HG03565 (cell line): ENCODE measurements around the gene COL6A5.
"Not testable (repeated sequence)": the region's sequence is repeated elsewhere in the genome, so short reads cannot be mapped to it uniquely, and the experiment has no call there.

ENCODE experiments used
- ATAC-seq: cut with Tn5 transposase; IDR thresholded peaks from one replicate; pipeline ENCODE4 v1.9.1; 2021; ENCODE audit warnings: mild to moderate bottlenecking, moderate library complexity; ENCODE audit not compliant: unreplicated experiment

Gene COL6A5

GRCh38 chr3:130345487-130346079 is at the start of gene COL6A5:
Gene COL6A5, plus strand, starts transcription at chr3:130345672. Its CDS starts 27,967 bp downstream, at chr3:130373639.
- ATAC-seq = no peak

- ATAC-seq = no peak
Measured at GRCh38 chr3:130299531-130299930, 45.9 kb upstream of the COL6A5 start.

GRCh38 chr3:130300888-130301287 is 44.6 kb upstream of the COL6A5 start:
- no peak for ATAC-seq

GRCh38 chr3:130310109-130310508 is 35.4 kb upstream of the COL6A5 start:
- ATAC-seq = no peak

- ATAC-seq = no peak
Measured at GRCh38 chr3:130312374-130312773, 33.1 kb upstream of the COL6A5 start.

- no peak for ATAC-seq
Measured at GRCh38 chr3:130316169-130316568, 29.3 kb upstream of the COL6A5 start.

GRCh38 chr3:130323503-130323902 is 22.0 kb upstream of the COL6A5 start:
- no peak for ATAC-seq

- ATAC-seq = no peak
Measured at GRCh38 chr3:130340766-130341165, 4.7 kb upstream of the COL6A5 start.

GRCh38 chr3:130341388-130341787 is 4.1 kb upstream of the COL6A5 start:
- ATAC-seq = no peak

GRCh38 chr3:130341882-130342281 is 3.6 kb upstream of the COL6A5 start:
- no peak for ATAC-seq

- ATAC-seq = no peak
Measured at GRCh38 chr3:130342821-130343661, 2.4 kb upstream of the COL6A5 start.

GRCh38 chr3:130348258-130348657 is 2.8 kb downstream of the COL6A5 start:
- ATAC-seq = not testable (repeated sequence)

GRCh38 chr3:130354430-130354829 is 9.0 kb downstream of the COL6A5 start:
- no peak for ATAC-seq

- no peak for ATAC-seq
Measured at GRCh38 chr3:130374033-130374432, 28.6 kb downstream of the COL6A5 start.

GRCh38 chr3:130374908-130375307 is 29.4 kb downstream of the COL6A5 start:
- ATAC-seq = no peak

GRCh38 chr3:130377960-130378676 is 32.6 kb downstream of the COL6A5 start:
- no peak for ATAC-seq

GRCh38 chr3:130378677-130379191 is 33.3 kb downstream of the COL6A5 start:
- ATAC-seq = no peak

- ATAC-seq = no peak
Measured at GRCh38 chr3:130379274-130379673, 33.8 kb downstream of the COL6A5 start.

- no peak for ATAC-seq
Measured at GRCh38 chr3:130380398-130380797, 34.9 kb downstream of the COL6A5 start.

- no peak for ATAC-seq
Measured at GRCh38 chr3:130383424-130383823, 38.0 kb downstream of the COL6A5 start.

GRCh38 chr3:130384476-130385025 is 39.1 kb downstream of the COL6A5 start:
- ATAC-seq = no peak
